ENCODE results near the gene PKD2L1.

- TF ChIP-seq CTCF (IDR thresholded peaks at IDR 0.05): no peak
- no peak for TF ChIP-seq POLR2A (IDR thresholded peaks at IDR 0.05)
These were observed 64.1 kb downstream of the PKD2L1 start for GRCh38 chr10:100265821-100266485.
